Measurements from ENCODE around the gene ZSWIM6. TPM values are rescaled to one million over a fixed set of nuclear protein-coding genes. Genes with fewer than 3 reads are reported as not detected.

Gene ZSWIM6
- 1 to 10 TPM; 4.6 to 5.6 TPM for total RNA-seq

GRCh38 chr5:61331407-61332357 is at the start of gene ZSWIM6:
ZSWIM6 (plus strand) TSS chr5:61332258; CDS start chr5:61332273, 15 bp downstream.
- Histone ChIP-seq H3K4me3 (peak within 1 kb of the TSS; percentile 74 to 93), H3K4me1 (peaks cover 0 to 28% of the 10 kb centered on the region in 2 donors), H3K27me3 (no peaks in the 10 kb centered on the region), H3K36me3 (no peaks in the 10 kb centered on the region), H3K27ac (peak within 1 kb of the TSS; percentile 95 to 97), H3K9me3 (no peaks in the 10 kb centered on the region)
- peak; percentile 100 for DNase-seq (ENCODE audit: low spot score)
- TF ChIP-seq CTCF (IDR thresholded peaks at IDR 0.05), result no peak

- Histone ChIP-seq H3K9me3 (no peaks in the 10 kb centered on the region), H3K36me3 (no peaks in the 10 kb centered on the region), H3K27ac (no peak overlapping the region), H3K4me3 (no peak overlapping the region), H3K4me1 (peaks cover 0 to 14% of the 10 kb centered on the region in 2 donors), H3K27me3 (no peaks in the 10 kb centered on the region)
- no peak for TF ChIP-seq CTCF (IDR thresholded peaks at IDR 0.05)
- no peak for DNase-seq (ENCODE audit: low spot score)
Observed at GRCh38 chr5:61283471-61283870, 48.6 kb upstream of the ZSWIM6 start.

- H3K36me3 ChIP-seq, result no peaks in the 10 kb centered on the region
- no peak overlapping the region for H3K4me3 ChIP-seq
- no peaks in the 10 kb centered on the region for H3K9me3 ChIP-seq
- DNase-seq (ENCODE audit: low spot score), result no peak
- TF ChIP-seq CTCF (IDR thresholded peaks at IDR 0.05), result no peak
- no peak overlapping the region for H3K27ac ChIP-seq
- H3K27me3 ChIP-seq, result no peaks in the 10 kb centered on the region
- peaks cover 0 to 6% of the 10 kb centered on the region in 2 donors for H3K4me1 ChIP-seq
Observed at GRCh38 chr5:61285531-61285930, 46.5 kb upstream of the ZSWIM6 start.

GRCh38 chr5:61286446-61287132 is 45.5 kb upstream of the ZSWIM6 start:
- Histone ChIP-seq H3K27me3 (no peaks in the 10 kb centered on the region), H3K27ac (no peak overlapping the region), H3K9me3 (no peaks in the 10 kb centered on the region), H3K36me3 (no peaks in the 10 kb centered on the region), H3K4me3 (no peak overlapping the region), H3K4me1 (no peaks in the 10 kb centered on the region)
- no peak for DNase-seq (ENCODE audit: low spot score)
- no peak for TF ChIP-seq CTCF (IDR thresholded peaks at IDR 0.05)

- TF ChIP-seq CTCF (IDR thresholded peaks at IDR 0.05), result no peak
- no peaks in the 10 kb centered on the region for H3K27me3 ChIP-seq
- H3K36me3 ChIP-seq, result no peaks in the 10 kb centered on the region
- no peaks in the 10 kb centered on the region for H3K9me3 ChIP-seq
- no peak overlapping the region for H3K27ac ChIP-seq
- no peak for DNase-seq (ENCODE audit: low spot score)
- H3K4me3 ChIP-seq, result no peak overlapping the region
- no peaks in the 10 kb centered on the region for H3K4me1 ChIP-seq
Observed at GRCh38 chr5:61287474-61287873, 44.6 kb upstream of the ZSWIM6 start.

Measured in right atrium auricular region (tissue), 2 donors.